Measurements from ENCODE around the gene NSD1. TPM values are rescaled to one million over a fixed set of nuclear protein-coding genes. Genes with fewer than 3 reads are reported as not detected.

Gene NSD1
- total and polyA plus RNA-seq, 2 of the 8 experiments (the other 6 are each of a cell fraction or from before 2014, with no cell fraction given): 22.8 to 168 TPM

- no peak for FAIRE-seq
- Histone ChIP-seq H3K79me2 (ENCODE audit: control insufficient read depth in 1 of 2, insufficient read depth in 2 of 2, low read length in 2 of 2) (peaks cover 0 to 8% of the 10 kb centered on the region in 2 experiments; a peak in 1 of 4 replicates), H2BK120ac (replicated peaks; ENCODE audit: low read depth, low read length) (no peak overlapping the region), H3K56ac (replicated peaks; ENCODE audit: insufficient read length, low read depth, low read length) (no peak overlapping the region), H3K27ac (ENCODE audit: low read depth, low read length) (no peak overlapping the region), H2AK5ac (ENCODE audit: low read depth, low read length) (no peak overlapping the region), H2AFZ (ENCODE audit: low read length) (0 out of 2 replicates have a peak overlapping the region, but pooled peaks have one; percentile 9), H3K36me3 (ENCODE audit: control insufficient read depth in 2 of 4, insufficient read depth in 4 of 4, low read length in 3 of 4) (peaks cover 0 to 6% (median 2%) of the 10 kb centered on the region in 4 experiments; a peak in 2 of 8 replicates), H3K9me3 (ENCODE audit: insufficient read depth in 2 of 2, low read depth in 1 of 2, low read length in 1 of 2) (no peaks in the 10 kb centered on the region), H4K20me1 (replicated peaks in 1 of 2; ENCODE audit: control insufficient read depth in 1 of 2, insufficient read depth in 2 of 2, low read length in 2 of 2) (peaks cover 0 to 8% of the 10 kb centered on the region in 2 experiments), H3K4ac (replicated peaks; ENCODE audit: insufficient read length, low read depth, low read length) (no peak overlapping the region), H2BK5ac (ENCODE audit: low read depth, low read length) (peak overlapping the region; percentile 36; the same call in 1 of the 2 replicates), H4K8ac (ENCODE audit: extremely low read depth, insufficient read depth, low read length) (no peak overlapping the region), H3K18ac (ENCODE audit: extremely low read depth, low read length) (peak overlapping the region; percentile 68; the same call in 1 of the 2 replicates), H3K4me3 (ENCODE audit: extremely low read depth in 1 of 4, insufficient read depth in 2 of 4, low read depth in 3 of 4, low read length in 4 of 4) (peak overlapping the region in 3 of 4 experiments; percentile 3 to 35 (median 16); a peak in 3 of 8 replicates), H3K79me1 (ENCODE audit: low read depth, low read length) (peaks cover 13% of the 10 kb centered on the region), H2BK20ac (ENCODE audit: low read length) (peak overlapping the region; percentile 23; the same call in 1 of the 2 replicates), H4K5ac (ENCODE audit: insufficient read length, low read depth, low read length) (no peak overlapping the region), H2BK12ac (ENCODE audit: low read depth, low read length) (peak overlapping the region; percentile 87; the same call in 1 of the 2 replicates), H4K91ac (replicated peaks; ENCODE audit: insufficient read length, low read length) (peak overlapping the region; percentile 32), H3K23me2 (ENCODE audit: low read depth, low read length) (peaks cover 9% of the 10 kb centered on the region), H3K27me3 (replicated peaks in 1 of 4; ENCODE audit: control insufficient read depth in 3 of 4, extremely low read depth in 1 of 4, insufficient read depth in 3 of 4, low read length in 3 of 4) (no peaks in the 10 kb centered on the region; a peak in 1 of 7 replicates), H3K4me2 (ENCODE audit: insufficient read depth in 1 of 2, low read depth in 2 of 2, low read length in 2 of 2) (peak overlapping the region; percentile 43 to 73), H3K4me1 (replicated peaks in 1 of 4; ENCODE audit: control insufficient read depth in 3 of 4, insufficient read depth in 4 of 4, low read length in 3 of 4) (peaks cover 0 to 14% (median 8%) of the 10 kb centered on the region in 4 experiments; a peak in 5 of 7 replicates), H3K23ac (ENCODE audit: insufficient read length) (no peak overlapping the region), H3K14ac (ENCODE audit: insufficient read length) (no peak overlapping the region), H2BK15ac (ENCODE audit: low read length) (0 out of 2 replicates have a peak overlapping the region, but pooled peaks have one; percentile 97), H3K9ac (replicated peaks in 1 of 4; ENCODE audit: extremely low read depth in 1 of 4, low read depth in 3 of 4, low read length in 3 of 4) (no peak overlapping the region)
- peak in 1 of 2 experiments; percentile 93 for DNase-seq (ENCODE audit: low read depth in 1 of 2, low spot score in 2 of 2)
- ChIA-PET CTCF (ENCODE audit: partially characterized antibody) (interaction anchor here (0.9 to 11.9 kb wide), 14 partner anchors 9 to 426 kb away, joined by 3 to 164 read pairs (median 4); no protein-coding TSS in a partner anchor), POLR2A (ENCODE audit: partially characterized antibody) (interaction anchor here (0.5 to 4.8 kb wide), 8 partner anchors 8 to 549 kb away, joined by 3 to 23 read pairs (median 4); partner anchors contain the start of genes NSD1, RNF44 and UIMC1)
- no peak for TF ChIP-seq BCL11A (IDR thresholded peaks at IDR 0.05; ENCODE audit: low read depth in 2 of 2, low read length in 2 of 2)
- no peak for TF ChIP-seq SIN3A (conservative IDR thresholded peaks at IDR 0.05 in 1 of 2, IDR thresholded peaks at IDR 0.05 in 1 of 2; ENCODE audit: low read depth in 1 of 2, low read length in 2 of 2)
- TF ChIP-seq HDAC2 (IDR thresholded peaks at IDR 0.05; ENCODE audit: borderline replicate concordance in 1 of 2, low read depth in 2 of 2, low read length in 2 of 2): no peak
- TF ChIP-seq EP300 (IDR thresholded peaks at IDR 0.05; ENCODE audit: borderline replicate concordance in 1 of 2, low read depth in 2 of 2, low read length in 2 of 2): no peak
- no peak for TF ChIP-seq RBBP5 (IDR thresholded peaks at IDR 0.05; ENCODE audit: borderline replicate concordance, low read depth, low read length)
- 46% methylated on average over 11 of the region's 13 CpGs; no CpG with 5 or more reads in 1 of the 2 experiments for WGBS, 2 experiments (ENCODE audit: extremely low coverage in 1 of 2, insufficient coverage in 1 of 2, insufficient read length in 1 of 2, insufficient replicate concordance in 2 of 2, low coverage in 1 of 2, low lambda C conversion rate in 2 of 2, missing lambda C conversion rate in 1 of 2)
Measured at GRCh38 chr5:177085985-177086653, 47.5 kb upstream of the NSD1 start.
